HG03558 (cell line): ENCODE data around the gene TRIML2.
"Not testable (repeated sequence)": the region's sequence is repeated elsewhere in the genome, so short reads cannot be mapped to it uniquely, and the experiment has no call there.

Experiments used
- ATAC-seq: cut with Tn5 transposase; IDR thresholded peaks from one replicate; pipeline ENCODE4 v1.9.1; 2021; ENCODE audit warnings: moderate number of reproducible peaks; ENCODE audit not compliant: unreplicated experiment; ENCODE audit errors: extremely low read depth

The TRIML2 gene

GRCh38 chr4:188110036-188110435 lies 633 bp upstream of the TRIML2 start:
- ATAC-seq, result no peak

- no peak for ATAC-seq
Measured at GRCh38 chr4:188107931-188108843, 1.2 kb downstream of the TRIML2 start.

- no peak for ATAC-seq
Measured at GRCh38 chr4:188106454-188106853, 2.9 kb downstream of the TRIML2 start.

DNA sequence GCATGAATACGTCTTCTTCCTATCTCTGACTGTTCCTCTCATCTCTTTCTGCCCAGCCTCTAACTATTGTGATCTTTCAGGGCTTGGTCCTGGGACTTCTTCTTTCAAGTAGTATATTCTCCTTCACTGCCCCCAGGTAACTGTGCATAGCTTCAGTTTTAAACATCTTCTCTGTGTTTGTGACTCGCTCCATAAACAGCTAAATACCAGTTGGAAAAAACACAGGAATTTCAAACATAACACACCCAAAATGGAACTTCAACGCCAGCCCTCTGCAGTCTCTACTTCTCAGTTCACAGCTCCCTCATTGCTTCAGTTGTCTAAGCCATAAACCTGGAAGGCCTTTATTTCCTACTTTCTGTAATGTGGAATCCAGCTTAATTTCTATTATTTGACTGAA lies 16.6 kb downstream of the TRIML2 start:
- ATAC-seq, result no peak

DNA sequence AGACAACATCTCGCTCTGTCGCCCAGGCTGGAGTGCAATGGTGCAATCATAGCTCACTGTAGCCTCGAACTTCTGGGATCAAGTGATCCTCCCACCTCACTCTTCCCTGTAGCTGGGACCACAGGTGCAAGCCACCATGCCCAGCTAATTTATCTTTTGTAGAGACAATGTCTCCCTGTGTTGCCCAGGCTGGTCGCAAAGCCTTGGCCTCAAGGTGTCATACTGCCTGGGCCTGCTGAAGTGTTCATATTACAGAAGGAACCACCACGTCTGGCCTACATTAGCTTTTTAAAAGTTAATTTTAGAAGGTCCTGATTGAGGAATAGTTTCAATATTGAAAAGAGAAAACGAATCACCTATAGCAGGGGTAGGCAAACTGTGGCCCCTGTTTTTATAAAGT lies 22.5 kb downstream of the TRIML2 start:
- no peak for ATAC-seq

GRCh38 chr4:188082796-188083195 lies 26.6 kb downstream of the TRIML2 start:
- ATAC-seq, result no peak

GRCh38 chr4:188078116-188078515 lies 31.3 kb downstream of the TRIML2 start:
- no peak for ATAC-seq

DNA sequence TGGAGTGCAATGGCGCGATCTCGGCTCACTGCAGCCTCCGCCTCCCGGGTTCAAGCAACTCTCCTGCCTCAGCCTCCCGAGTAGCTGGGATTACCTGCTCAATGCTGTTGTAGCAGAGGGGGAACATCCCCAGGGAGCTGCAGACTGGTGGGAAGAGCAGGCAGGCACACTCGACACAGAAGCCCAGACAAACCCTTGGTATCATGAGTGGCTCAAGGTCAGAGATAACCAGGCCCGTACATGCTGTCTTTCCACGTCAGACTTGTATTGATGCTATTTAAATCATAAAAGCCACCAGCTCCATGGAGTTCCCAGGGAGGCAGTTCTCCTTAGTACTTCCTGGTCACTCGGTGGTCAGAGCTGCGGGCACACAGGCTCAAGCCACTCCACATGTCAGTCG lies 33.2 kb downstream of the TRIML2 start:
- ATAC-seq, result no peak

DNA sequence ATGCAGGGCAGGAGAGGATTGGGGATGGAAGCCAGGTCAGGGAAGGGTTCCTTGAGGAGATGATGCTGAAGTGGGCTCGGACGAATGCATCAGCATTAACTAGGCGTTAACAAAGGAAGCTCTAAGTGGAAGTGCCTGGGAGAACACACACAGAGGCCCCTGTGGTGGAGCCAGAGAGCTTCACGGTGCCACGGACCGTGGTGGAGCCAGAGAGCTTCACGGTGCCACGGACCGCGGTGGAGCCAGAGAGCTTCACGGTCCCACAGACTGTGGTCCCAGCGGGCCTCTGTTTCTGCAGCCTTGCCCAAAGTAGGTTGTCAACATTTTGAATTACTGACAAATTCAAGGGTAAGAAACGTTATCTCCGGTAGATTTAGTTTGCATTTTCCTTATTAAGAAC lies 48.3 kb downstream of the TRIML2 start:
- no peak for ATAC-seq

- no peak for ATAC-seq
Measured at GRCh38 chr4:188053302-188053701, 56.1 kb downstream of the TRIML2 start.

DNA sequence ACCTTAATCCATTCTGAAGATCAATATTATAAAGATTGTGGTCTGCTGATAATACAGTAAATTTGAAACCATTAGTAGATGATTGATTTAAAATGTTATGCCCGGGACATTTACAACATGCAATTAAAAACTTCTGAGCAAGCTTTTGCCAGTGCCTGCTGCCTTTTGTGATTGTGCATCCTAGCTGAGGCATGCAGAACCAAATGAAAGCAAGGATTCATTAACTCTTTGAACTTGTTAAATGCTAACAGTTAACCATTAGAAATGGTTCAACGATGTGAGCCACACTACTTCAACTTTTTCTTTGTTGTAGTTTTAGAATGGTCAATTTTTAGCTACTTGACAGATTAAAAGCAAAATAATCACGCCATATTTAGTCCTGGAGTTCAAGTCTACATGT lies 62.7 kb downstream of the TRIML2 start:
- no peak for ATAC-seq

GRCh38 chr4:188045461-188045860 lies 63.9 kb downstream of the TRIML2 start:
- not testable (repeated sequence) for ATAC-seq

- ATAC-seq, result no peak
Measured at GRCh38 chr4:188043154-188043553, 66.2 kb downstream of the TRIML2 start.

DNA sequence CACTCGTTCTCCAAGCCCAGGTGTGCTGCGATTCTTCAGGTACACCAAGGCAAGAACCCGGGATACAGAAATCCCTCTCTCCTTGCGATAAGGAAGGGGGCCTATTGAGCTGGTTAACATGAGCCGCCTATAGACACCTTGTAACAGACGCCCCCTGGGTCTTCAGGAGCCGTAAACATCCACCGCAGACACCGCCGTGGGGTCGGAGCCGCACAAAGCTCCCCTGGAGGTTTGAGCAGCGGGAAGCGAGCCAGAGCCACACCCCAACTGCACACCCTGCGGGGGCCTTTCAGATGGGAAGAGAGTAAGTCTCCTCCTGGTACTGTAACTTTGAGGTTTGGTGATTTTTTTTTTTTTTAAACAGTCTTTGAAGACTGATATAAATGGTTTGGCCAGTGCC lies 67.2 kb downstream of the TRIML2 start:
- ATAC-seq, result no peak

DNA sequence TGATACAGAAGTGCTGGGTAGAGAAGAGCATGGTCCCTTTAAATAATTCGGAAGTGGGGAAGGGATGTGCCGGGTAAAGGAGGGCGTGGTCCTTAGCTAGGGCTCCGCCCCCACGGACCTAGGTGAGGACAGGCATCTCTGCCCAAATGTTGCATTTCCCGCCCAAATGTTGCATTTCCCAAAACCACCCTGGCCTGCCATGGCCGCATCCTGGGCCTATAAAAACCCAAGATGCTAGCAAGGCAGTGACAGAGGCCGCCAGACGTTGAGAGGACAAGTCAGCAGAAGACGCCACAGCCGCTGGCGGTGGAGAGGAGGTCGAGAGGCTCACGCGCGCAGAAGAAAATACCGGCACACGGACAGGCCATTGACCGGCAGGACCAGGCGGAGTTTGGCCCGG lies 67.7 kb downstream of the TRIML2 start:
- ATAC-seq, result no peak
